ENCODE measurements around the gene PDZD2.

The PDZD2 gene

DNA sequence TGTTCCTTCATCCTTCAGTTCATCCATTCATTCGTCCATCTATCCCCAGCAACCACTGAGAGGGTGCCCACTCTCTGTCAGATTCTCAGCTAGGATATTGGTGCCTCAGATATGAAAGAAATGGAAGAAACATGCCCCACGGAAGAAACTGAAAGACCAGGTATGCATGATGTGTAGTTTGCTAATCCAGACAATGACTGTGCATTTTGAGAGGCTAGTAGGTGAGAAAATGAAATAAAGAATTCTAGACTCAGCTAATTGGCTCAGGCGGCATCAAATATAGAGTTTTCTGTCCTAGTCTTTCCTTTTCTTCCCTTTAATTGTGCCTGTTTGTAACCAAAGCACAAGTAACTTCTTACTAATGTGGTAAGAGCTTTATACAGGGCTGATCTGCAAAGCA lies 104.7 kb downstream of the PDZD2 start:
- Histone ChIP-seq H3K9me3 (no peaks in the 10 kb centered on the region), H3K4me3 (no peak overlapping the region), H3K36me3 (no peaks in the 10 kb centered on the region), H3K27me3 (no peaks in the 10 kb centered on the region), H3K4me1 (peaks cover 0 to 57% (median 16%) of the 10 kb centered on the region in 4 donors), H3K27ac (no peak overlapping the region)
- TF ChIP-seq, protein P1, sequence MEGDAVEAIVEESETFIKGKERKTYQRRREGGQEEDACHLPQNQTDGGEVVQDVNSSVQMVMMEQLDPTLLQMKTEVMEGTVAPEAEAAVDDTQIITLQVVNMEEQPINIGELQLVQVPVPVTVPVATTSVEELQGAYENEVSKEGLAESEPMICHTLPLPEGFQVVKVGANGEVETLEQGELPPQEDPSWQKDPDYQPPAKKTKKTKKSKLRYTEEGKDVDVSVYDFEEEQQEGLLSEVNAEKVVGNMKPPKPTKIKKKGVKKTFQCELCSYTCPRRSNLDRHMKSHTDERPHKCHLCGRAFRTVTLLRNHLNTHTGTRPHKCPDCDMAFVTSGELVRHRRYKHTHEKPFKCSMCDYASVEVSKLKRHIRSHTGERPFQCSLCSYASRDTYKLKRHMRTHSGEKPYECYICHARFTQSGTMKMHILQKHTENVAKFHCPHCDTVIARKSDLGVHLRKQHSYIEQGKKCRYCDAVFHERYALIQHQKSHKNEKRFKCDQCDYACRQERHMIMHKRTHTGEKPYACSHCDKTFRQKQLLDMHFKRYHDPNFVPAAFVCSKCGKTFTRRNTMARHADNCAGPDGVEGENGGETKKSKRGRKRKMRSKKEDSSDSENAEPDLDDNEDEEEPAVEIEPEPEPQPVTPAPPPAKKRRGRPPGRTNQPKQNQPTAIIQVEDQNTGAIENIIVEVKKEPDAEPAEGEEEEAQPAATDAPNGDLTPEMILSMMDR (IDR thresholded peaks at IDR 0.05), result no peak
- intact Hi-C loops (cut with DNase I; ENCODE audit: low total_unique reads), result no loop called here
- DNase-seq, result no peak

DNA sequence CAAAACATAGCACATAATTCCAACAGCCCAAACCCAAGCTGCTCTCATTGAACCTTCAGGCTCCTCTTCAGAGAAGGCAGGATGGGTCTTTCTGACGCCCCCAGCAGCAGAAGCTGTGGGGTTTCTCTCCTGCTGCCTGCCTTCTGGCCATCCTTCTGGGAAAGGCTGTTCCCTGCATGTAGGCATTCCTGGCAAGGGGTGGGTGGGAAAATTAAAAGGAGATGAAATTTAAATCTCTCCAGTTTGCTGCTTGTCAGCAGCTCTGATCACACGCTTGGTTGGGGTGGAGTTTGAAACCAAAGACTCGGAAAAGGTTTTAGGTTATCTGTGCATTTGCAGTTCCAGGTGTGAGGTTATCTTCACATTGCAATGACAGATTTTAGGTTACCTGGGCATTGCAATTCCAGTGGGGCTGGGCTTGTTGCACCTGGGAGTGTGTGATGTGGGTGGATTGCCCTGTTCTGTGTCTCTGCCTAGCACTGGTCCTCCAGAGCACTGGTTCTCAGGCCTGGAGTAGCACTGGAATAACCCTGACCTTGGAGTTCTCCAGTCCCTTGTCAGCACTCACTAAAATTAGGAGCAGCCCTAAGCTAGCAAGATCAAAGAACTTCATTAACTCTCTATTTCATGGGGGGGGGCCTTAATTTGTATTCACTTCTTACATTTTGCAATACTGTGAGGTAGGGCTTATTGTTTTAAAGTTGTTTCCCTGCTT lies 109.7 kb downstream of the PDZD2 start:
- no peak overlapping the region for H3K27ac ChIP-seq
- TF ChIP-seq, protein P1 (IDR thresholded peaks at IDR 0.05), result no peak
- intact Hi-C loops (cut with DNase I; ENCODE audit: low total_unique reads), result no loop called here

DNA sequence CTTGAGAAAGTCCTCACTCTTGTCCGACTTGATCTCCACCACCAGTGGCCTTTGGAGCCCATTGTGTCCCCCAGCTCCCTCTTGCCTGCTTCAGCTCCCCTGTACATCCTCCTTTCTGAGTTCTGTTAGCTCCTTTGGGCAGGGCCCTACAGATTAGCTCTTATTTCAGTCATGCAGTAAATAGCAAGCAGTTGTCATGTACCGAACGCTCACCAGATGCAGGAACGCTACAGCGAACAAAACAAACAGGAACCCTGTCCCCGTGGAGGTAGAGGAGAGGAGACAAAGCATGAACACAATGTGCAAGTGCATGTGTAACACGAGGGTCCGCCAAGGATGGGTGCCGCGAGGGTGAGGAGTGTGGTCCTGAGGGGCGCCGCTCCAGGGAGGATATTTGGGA lies 111.3 kb downstream of the PDZD2 start:
- Histone ChIP-seq H3K4me1 (peaks cover 0 to 28% (median 5%) of the 10 kb centered on the region in 4 donors), H3K27me3 (no peaks in the 10 kb centered on the region), H3K36me3 (no peaks in the 10 kb centered on the region), H3K4me3 (no peak overlapping the region), H3K9me3 (no peaks in the 10 kb centered on the region), H3K27ac (no peak overlapping the region)
- intact Hi-C loops (cut with DNase I; ENCODE audit: low total_unique reads), result no loop called here
- TF ChIP-seq, protein P1 (IDR thresholded peaks at IDR 0.05), result no peak
- DNase-seq, result no peak

More for the DNA sequence above, 109.7 kb downstream of the PDZD2 start:
- H3K36me3 ChIP-seq, result no peaks in the 10 kb centered on the region
- peaks cover 0 to 34% (median 5%) of the 10 kb centered on the region in 4 donors for H3K4me1 ChIP-seq
- DNase-seq, result no peak
- H3K9me3 ChIP-seq, result no peaks in the 10 kb centered on the region
- no peak overlapping the region for H3K4me3 ChIP-seq
- H3K27me3 ChIP-seq, result no peaks in the 10 kb centered on the region

DNA sequence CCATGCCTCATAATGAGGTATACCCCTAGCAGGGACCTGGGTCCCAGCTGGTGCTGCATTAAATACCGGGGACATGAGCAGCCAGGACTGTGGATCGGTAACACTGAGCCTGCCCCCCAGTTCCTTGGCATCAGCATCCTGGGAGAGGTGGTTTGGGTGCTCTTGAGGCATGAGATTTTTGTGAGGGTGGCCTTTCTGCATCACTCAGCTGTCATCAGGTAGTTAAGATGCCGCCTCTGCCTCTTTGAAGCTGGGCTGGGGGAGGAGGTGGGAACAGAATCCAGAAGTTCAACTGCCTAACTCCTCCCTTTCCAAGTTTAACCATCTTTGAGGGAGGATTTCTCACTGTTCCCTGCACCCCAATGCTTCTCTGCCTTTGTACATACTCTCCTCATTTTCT lies 112.7 kb downstream of the PDZD2 start:
- Histone ChIP-seq H3K4me1 (peaks cover 0 to 14% (median 0%) of the 10 kb centered on the region in 4 donors), H3K9me3 (no peaks in the 10 kb centered on the region), H3K36me3 (no peaks in the 10 kb centered on the region), H3K4me3 (no peak overlapping the region), H3K27ac (no peak overlapping the region), H3K27me3 (no peaks in the 10 kb centered on the region)
- intact Hi-C loops (cut with DNase I; ENCODE audit: low total_unique reads), result no loop called here
- no peak for DNase-seq
- TF ChIP-seq, protein P1 (IDR thresholded peaks at IDR 0.05), result no peak

DNA sequence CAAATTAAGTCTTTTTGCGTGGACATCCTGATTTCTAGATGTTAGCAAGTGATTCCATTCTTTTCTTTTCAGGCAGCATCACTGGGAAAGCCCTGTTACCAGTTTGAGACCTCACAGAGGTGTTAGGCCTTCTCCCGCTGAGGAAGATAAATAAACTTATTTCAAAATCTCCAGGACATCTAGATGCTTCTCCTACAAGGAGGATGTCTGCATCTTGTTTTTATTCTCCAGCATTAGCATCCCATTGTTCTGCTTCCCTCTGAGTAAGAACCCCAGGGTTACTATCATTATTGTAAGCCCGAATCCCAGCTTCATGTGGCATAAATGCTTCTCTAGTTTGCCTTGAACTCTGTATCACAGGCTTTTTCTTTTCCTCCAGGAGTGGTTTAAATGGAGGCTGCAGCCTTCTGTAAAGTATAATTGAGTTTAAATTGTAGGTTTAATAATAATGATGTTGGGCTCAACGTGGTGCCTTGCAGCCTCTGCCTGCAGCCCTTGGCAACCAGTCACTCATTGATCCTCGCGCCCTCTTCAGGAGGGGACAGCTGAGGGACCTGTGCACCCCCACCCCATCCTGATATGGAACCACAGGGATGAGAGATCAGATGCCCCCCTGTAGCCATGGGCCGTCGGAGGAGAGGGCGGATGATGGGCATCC lies 114.9 kb downstream of the PDZD2 start:
- H3K4me1 ChIP-seq, result peaks cover 0 to under 1% (median 0%) of the 10 kb centered on the region in 4 donors
- no peak overlapping the region for H3K27ac ChIP-seq
- no peak overlapping the region for H3K4me3 ChIP-seq
- no peaks in the 10 kb centered on the region for H3K36me3 ChIP-seq
- intact Hi-C loops (cut with DNase I; ENCODE audit: low total_unique reads), result no loop called here
- TF ChIP-seq, protein P1 (IDR thresholded peaks at IDR 0.05), result no peak
- no peaks in the 10 kb centered on the region for H3K27me3 ChIP-seq
- no peaks in the 10 kb centered on the region for H3K9me3 ChIP-seq
- DNase-seq, result no peak

Measured in tibial artery (tissue), 4 donors.